HCT116 (cell line): Measurements from ENCODE around the gene MAJIN. TPM values are rescaled to one million over a fixed set of nuclear protein-coding genes. Genes with fewer than 3 reads are reported as not detected.

ENCODE experiments used
- ATAC-seq: fragments of 200-7000 bp; cut with Tn5 transposase; 2 replicates; pipeline ENCODE4 v1.9.1; 2020; ENCODE audit warnings: mild to moderate bottlenecking, moderate library complexity
- BruUV-seq: library from RNA; stranded (reverse); fragments of 400-500 nt; replicated peaks from 2 replicates; lab custom pipeline; 2021; lab: Mats Ljungman, UMichigan
- CTCF ChIA-PET: fragments of 300-600 bp; sonication (Branson Sonifier 250); formaldehyde crosslinking; loops from one replicate; lab custom pipeline; 2021; ENCODE audit warnings: antibody characterized with exemption; lab: Charles Lee
- POLR2A ChIA-PET: fragments of 300-600, 350-600 bp; sonication (Branson Sonifier 250); formaldehyde crosslinking; loops from one replicate; lab custom pipeline; 2021; ENCODE audit warnings: antibody characterized with exemption; lab: Charles Lee
- RAD21 ChIA-PET, 2 experiments: fragments of 300-600 bp; sonication (Branson Sonifier 250); formaldehyde crosslinking; loops; one replicate each; lab custom pipeline; 2023; ENCODE audit warnings: low total read pairs in 2 of 2; ENCODE audit not compliant: uncharacterized antibody in 2 of 2, unreplicated experiment in 2 of 2, low non-redundant PET in 1 of 2; lab: Charles Lee
- DNase-seq: peaks from one replicate; pipeline ENCODE4 v3.0.0-alpha.2; 2010; ENCODE audit warnings: low read depth, low spot score
- H2AFZ ChIP-seq: fragments of 200-600 bp; shearing (Covaris generic), sonication (generic); 2 replicates; pipeline ENCODE4 v1.6.1; 2017; ENCODE audit warnings: low read depth, mixed run types, mixed read lengths, antibody characterized with exemption, low read length; ENCODE audit not compliant: poor library complexity, severe bottlenecking
- H3K27ac ChIP-seq: 2 replicates; pipeline ENCODE4 v1.5.1; 2012; ENCODE audit warnings: low read depth, low read length
- H3K27me3 ChIP-seq: fragments of 200-600 bp; sonication (generic); 2 replicates; pipeline ENCODE4 v1.6.1; 2016; ENCODE audit warnings: mixed run types, low read length, mixed read lengths; ENCODE audit not compliant: insufficient read depth
- H3K36me3 ChIP-seq, 2 experiments: fragments of 200-500 bp in 1 of 2; fragments of 200-600 bp in 1 of 2; sonication (Bioruptor generic) in 1 of 2; sonication (generic) in 1 of 2; 2 replicates each; pipeline versions ENCODE4 v1.5.1 to v1.6.1; 2014 to 2016; ENCODE audit warnings: low read length in 2 of 2, inconsistent platforms in 1 of 2, mixed read lengths in 1 of 2, mixed run types in 1 of 2; ENCODE audit not compliant: insufficient read depth in 2 of 2, control insufficient read depth in 1 of 2
- H3K4me1 ChIP-seq, 2 experiments: fragments of 200-600 bp in 1 of 2; sonication (generic) in 1 of 2; 2 replicates each; pipeline versions ENCODE4 v1.5.1 to v1.6.1; 2012 to 2017; ENCODE audit warnings: low read length in 2 of 2, inconsistent platforms in 1 of 2, mild to moderate bottlenecking in 1 of 2, mixed read lengths in 1 of 2, mixed run types in 1 of 2, moderate library complexity in 1 of 2; ENCODE audit not compliant: insufficient read depth in 2 of 2, control insufficient read depth in 1 of 2
- H3K4me2 ChIP-seq: fragments of 200-600 bp; sonication (generic); 2 replicates; pipeline ENCODE4 v1.6.1; 2017; ENCODE audit warnings: mixed run types, low read length, mixed read lengths
- H3K4me3 ChIP-seq, 2 experiments: fragments of 200-600 bp in 1 of 2; sonication (generic) in 1 of 2; replicated peaks in 1 of 2; 2 replicates each; pipeline ENCODE4 v1.5.1; 2011 to 2016; ENCODE audit warnings: low read length in 2 of 2, control low read depth in 1 of 2, low read depth in 1 of 2, mild to moderate bottlenecking in 1 of 2, mixed read lengths in 1 of 2, mixed run types in 1 of 2
- H3K79me2 ChIP-seq: fragments of 200-600 bp; sonication (generic); 2 replicates; pipeline ENCODE4 v1.6.1; 2017; ENCODE audit warnings: mild to moderate bottlenecking, mixed run types, low read length, moderate library complexity, mixed read lengths; ENCODE audit not compliant: insufficient read depth
- H3K9ac ChIP-seq: fragments of 200-600 bp; sonication (generic); 2 replicates; pipeline ENCODE4 v1.6.1; 2016; ENCODE audit warnings: low read length, mixed read lengths
- H3K9me2 ChIP-seq: fragments of 200-600 bp; sonication (generic), shearing (Covaris generic); 2 replicates; pipeline ENCODE4 v1.6.1; 2017; ENCODE audit warnings: mixed run types, mild to moderate bottlenecking, moderate library complexity; ENCODE audit not compliant: insufficient read depth
- H3K9me3 ChIP-seq, 2 experiments: fragments of 200-500 bp in 1 of 2; fragments of 200-600 bp in 1 of 2; sonication (Bioruptor generic) in 1 of 2; sonication (generic) in 1 of 2; 2 replicates each; pipeline ENCODE4 v1.6.1; 2014 to 2017; ENCODE audit warnings: low read length in 2 of 2, mixed read lengths in 2 of 2, inconsistent platforms in 1 of 2, low read depth in 1 of 2, mild to moderate bottlenecking in 1 of 2, mixed run types in 1 of 2, moderate library complexity in 1 of 2; ENCODE audit not compliant: control insufficient read depth in 1 of 2, insufficient read depth in 1 of 2
- H4K20me1 ChIP-seq: fragments of 200-600 bp; sonication (generic), shearing (Covaris generic); 2 replicates; pipeline ENCODE4 v1.6.1; 2017; ENCODE audit warnings: mixed run types, mild to moderate bottlenecking, moderate library complexity; ENCODE audit not compliant: insufficient read depth
- CBX3 ChIP-seq: IDR thresholded peaks from 2 replicates; pipeline ENCODE4 v1.6.1; 2012; ENCODE audit warnings: low read depth
- EGR1 ChIP-seq: IDR thresholded peaks from 2 replicates; pipeline ENCODE4 v1.6.1; 2012; ENCODE audit warnings: low read depth
- ELF1 ChIP-seq: IDR thresholded peaks from 2 replicates; pipeline ENCODE4 v1.6.1; 2012; ENCODE audit warnings: low read depth, borderline replicate concordance
- EZH2 ChIP-seq: fragments of 200-600 bp; sonication (generic); IDR thresholded peaks from 2 replicates; pipeline ENCODE4 v1.6.1; 2017; ENCODE audit warnings: antibody characterized with exemption, mixed run types
- FOSL1 ChIP-seq: IDR thresholded peaks from 2 replicates; pipeline ENCODE4 v1.6.1; 2012; ENCODE audit warnings: low read depth
- JUND ChIP-seq: IDR thresholded peaks from 2 replicates; pipeline ENCODE4 v1.6.1; 2012
- POLR2A ChIP-seq: IDR thresholded peaks from 2 replicates; pipeline ENCODE4 v1.7.0; 2011; ENCODE audit warnings: borderline replicate concordance; ENCODE audit not compliant: insufficient read depth, insufficient read length; ENCODE audit errors: extremely low read depth
- POLR2AphosphoS5 ChIP-seq: IDR thresholded peaks from 2 replicates; pipeline ENCODE4 v1.6.1; 2011; ENCODE audit warnings: mild to moderate bottlenecking, low read depth, low read length, moderate library complexity
- SIN3A ChIP-seq: IDR thresholded peaks from 2 replicates; pipeline ENCODE4 v1.6.1; 2012; ENCODE audit warnings: low read depth
- TCF7L2 ChIP-seq: IDR thresholded peaks from 2 replicates; pipeline ENCODE4 v1.7.0; 2011; ENCODE audit warnings: borderline replicate concordance, inconsistent platforms; ENCODE audit not compliant: insufficient read depth, insufficient read length; ENCODE audit errors: extremely low read depth
- YY1 ChIP-seq: IDR thresholded peaks from 2 replicates; pipeline ENCODE4 v1.6.1; 2011; ENCODE audit warnings: low read length, low read depth, moderate library complexity, mild to moderate bottlenecking; ENCODE audit not compliant: insufficient replicate concordance; ENCODE audit errors: extremely low read depth
- ZFX ChIP-seq: fragments of 450-650 bp; IDR thresholded peaks from 2 replicates; pipeline ENCODE4 v1.6.1; 2017
- ZNF274 ChIP-seq: fragments of 200-500 bp; sonication (Bioruptor generic); IDR thresholded peaks from 2 replicates; pipeline ENCODE4 v1.6.1; 2014; ENCODE audit warnings: mild to moderate bottlenecking, low read depth, low read length, inconsistent platforms
- intact Hi-C: fragments of 100-400 bp; cut with micrococcal nuclease; formaldehyde crosslinking; loops from 2 replicates; pipeline ENCODE4 v1.10.0; 2022
- total RNA-seq: library from RNA; stranded (reverse); gene quantifications from one replicate; pipeline ENCODE4 v1.2.1, GENCODE V29; 2021; ENCODE audit not compliant: unreplicated experiment
- TF ChIP-seq, protein P1 (sequence below): IDR thresholded peaks from 2 replicates; pipeline ENCODE4 v1.6.1; 2012
- TF ChIP-seq, protein P2 (sequence below), 3 experiments: fragments of 200-600 bp in 1 of 3; sonication (generic) in 1 of 3; IDR thresholded peaks in 2 of 3; conservative IDR thresholded peaks in 1 of 3; 2 replicates each; pipeline ENCODE4 v1.5.1; 2012 to 2017; ENCODE audit warnings: low read depth in 2 of 3, low read length in 2 of 3, antibody characterized with exemption in 1 of 3, borderline replicate concordance in 1 of 3, control low read depth in 1 of 3, mild to moderate bottlenecking in 1 of 3, mixed read lengths in 1 of 3, mixed run types in 1 of 3, moderate library complexity in 1 of 3; ENCODE audit not compliant: insufficient read depth in 1 of 3

Gene MAJIN
- total RNA-seq, 1 experiment from 2014 or later: not detected

DNA sequence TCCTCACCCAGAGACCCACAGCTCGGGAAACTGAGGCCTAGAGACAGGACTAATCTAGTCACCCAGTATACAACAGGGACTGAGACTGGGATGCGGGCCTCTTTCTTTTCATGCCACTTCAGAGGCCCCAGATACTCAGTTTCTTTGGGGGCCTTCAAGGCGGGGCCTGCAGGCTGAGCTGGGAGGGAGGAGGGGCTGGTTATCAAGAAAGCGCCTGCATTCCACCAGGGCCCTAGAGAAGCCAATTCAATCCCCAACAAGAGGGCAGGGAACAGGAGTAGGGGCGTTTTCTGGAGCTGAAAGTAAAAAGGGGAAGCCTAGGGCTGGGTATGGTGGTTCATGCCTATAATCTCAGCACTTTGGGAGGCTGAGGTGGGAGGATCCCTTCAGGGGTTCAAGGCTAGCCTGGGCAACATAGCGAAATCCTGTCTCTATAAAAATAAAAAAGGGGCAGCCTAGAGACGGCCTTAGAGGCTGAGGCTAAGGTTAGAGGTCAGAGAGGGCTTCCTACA is 56.5 kb downstream of the MAJIN start:
- Histone ChIP-seq H3K9ac (peak overlapping the region; percentile 78), H3K9me3 (no peaks in the 10 kb centered on the region), H3K4me1 (peaks cover 16 to 29% of the 10 kb centered on the region in 2 experiments), H3K4me2 (peak overlapping the region; percentile 100), H3K27ac (peak overlapping the region; percentile 54; the same call in 1 of the 2 replicates), H3K9me2 (no peaks in the 10 kb centered on the region), H3K36me3 (peaks cover 0 to 4% of the 10 kb centered on the region in 2 experiments; a peak in 2 of 4 replicates), H4K20me1 (no peaks in the 10 kb centered on the region), H2AFZ (no peak overlapping the region), H3K27me3 (no peaks in the 10 kb centered on the region), H3K4me3 (peak overlapping the region; percentile 82 to 84; a peak in 3 of 4 replicates), H3K79me2 (peaks cover 13% of the 10 kb centered on the region; the same call in 1 of the 2 replicates)
- no TSS peak for BruUV-seq
- POLR2A ChIA-PET: interaction anchor here (1.3 kb wide), 1 partner anchor 69 kb away, joined by 3 read pairs; no protein-coding TSS in a partner anchor
- CTCF ChIA-PET: interaction anchor here (1.2 kb wide), 1 partner anchor 67 kb away, joined by 3 read pairs; no protein-coding TSS in a partner anchor
- ATAC-seq: no peak
- TF ChIP-seq TCF7L2: no peak
- no peak for DNase-seq
- intact Hi-C loops: loop anchor here (5.0 to 10.0 kb wide), 2 partner anchors 112 to 199 kb away; partner anchors contain the start of genes SNX15, TM7SF2 and ZNHIT2
- RAD21 ChIA-PET: no interaction called here

DNA sequence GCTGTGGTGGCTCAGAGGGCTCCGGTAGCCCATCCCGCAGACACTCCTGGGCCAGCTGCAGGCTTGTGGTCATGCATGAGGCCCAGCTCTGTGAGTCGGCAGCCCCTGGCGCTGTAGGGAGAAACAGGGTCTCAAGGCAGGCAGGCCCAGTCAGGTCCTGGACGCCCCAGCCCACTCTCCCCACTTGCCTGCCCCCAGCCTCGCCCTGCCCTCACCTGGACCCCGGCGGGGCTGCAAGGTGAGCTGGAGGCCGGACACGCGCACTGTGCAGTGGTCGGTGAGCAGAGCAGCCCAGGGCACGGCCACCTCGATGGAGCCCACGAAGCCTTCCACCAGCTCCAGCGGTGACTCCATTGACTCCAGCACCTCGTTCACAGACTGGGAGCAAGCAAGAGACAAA is 57.8 kb downstream of the MAJIN start:
- Histone ChIP-seq H3K4me2 (no peak overlapping the region), H3K27me3 (no peaks in the 10 kb centered on the region), H3K36me3 (peaks cover 0 to 7% of the 10 kb centered on the region in 2 experiments; a peak in 2 of 4 replicates), H3K27ac (no peak overlapping the region; the same call in 1 of the 2 replicates), H3K4me1 (peaks cover 16 to 28% of the 10 kb centered on the region in 2 experiments), H3K9me2 (no peaks in the 10 kb centered on the region), H3K4me3 (no peak overlapping the region), H3K9ac (no peak overlapping the region), H2AFZ (no peak overlapping the region), H4K20me1 (no peaks in the 10 kb centered on the region), H3K79me2 (peaks cover 13% of the 10 kb centered on the region; the same call in 1 of the 2 replicates), H3K9me3 (no peaks in the 10 kb centered on the region)
- ATAC-seq: no peak
- no peak for TF ChIP-seq CBX3
- no peak for TF ChIP-seq YY1
- TF ChIP-seq ELF1: no peak
- TF ChIP-seq SIN3A: no peak
- TF ChIP-seq POLR2A: no peak
- no peak for TF ChIP-seq JUND
- no peak for TF ChIP-seq TCF7L2
- TF ChIP-seq, protein P1, sequence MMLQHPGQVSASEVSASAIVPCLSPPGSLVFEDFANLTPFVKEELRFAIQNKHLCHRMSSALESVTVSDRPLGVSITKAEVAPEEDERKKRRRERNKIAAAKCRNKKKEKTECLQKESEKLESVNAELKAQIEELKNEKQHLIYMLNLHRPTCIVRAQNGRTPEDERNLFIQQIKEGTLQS: no peak
- no peak for TF ChIP-seq EZH2
- no peak for TF ChIP-seq ZNF274
- TF ChIP-seq POLR2AphosphoS5: no peak
- no peak for TF ChIP-seq EGR1
- no peak for TF ChIP-seq FOSL1
- TF ChIP-seq, protein P2, sequence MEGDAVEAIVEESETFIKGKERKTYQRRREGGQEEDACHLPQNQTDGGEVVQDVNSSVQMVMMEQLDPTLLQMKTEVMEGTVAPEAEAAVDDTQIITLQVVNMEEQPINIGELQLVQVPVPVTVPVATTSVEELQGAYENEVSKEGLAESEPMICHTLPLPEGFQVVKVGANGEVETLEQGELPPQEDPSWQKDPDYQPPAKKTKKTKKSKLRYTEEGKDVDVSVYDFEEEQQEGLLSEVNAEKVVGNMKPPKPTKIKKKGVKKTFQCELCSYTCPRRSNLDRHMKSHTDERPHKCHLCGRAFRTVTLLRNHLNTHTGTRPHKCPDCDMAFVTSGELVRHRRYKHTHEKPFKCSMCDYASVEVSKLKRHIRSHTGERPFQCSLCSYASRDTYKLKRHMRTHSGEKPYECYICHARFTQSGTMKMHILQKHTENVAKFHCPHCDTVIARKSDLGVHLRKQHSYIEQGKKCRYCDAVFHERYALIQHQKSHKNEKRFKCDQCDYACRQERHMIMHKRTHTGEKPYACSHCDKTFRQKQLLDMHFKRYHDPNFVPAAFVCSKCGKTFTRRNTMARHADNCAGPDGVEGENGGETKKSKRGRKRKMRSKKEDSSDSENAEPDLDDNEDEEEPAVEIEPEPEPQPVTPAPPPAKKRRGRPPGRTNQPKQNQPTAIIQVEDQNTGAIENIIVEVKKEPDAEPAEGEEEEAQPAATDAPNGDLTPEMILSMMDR (IDR thresholded peaks at IDR 0.05 in 2 of 3, conservative IDR thresholded peaks at IDR 0.05 in 1 of 3; ENCODE audit: borderline replicate concordance in 1 of 3, insufficient read depth in 1 of 3, low read depth in 2 of 3, low read length in 2 of 3): no peak
- no peak for TF ChIP-seq ZFX
- ChIA-PET CTCF (no interaction called here), POLR2A (no interaction called here), RAD21 (no interaction called here)
- BruUV-seq: no TSS peak
- no peak for DNase-seq
- intact Hi-C loops: loop anchor here (10.0 kb wide), 1 partner anchor 201 kb away; the partner anchor contains the start of genes TM7SF2 and ZNHIT2
